ENCODE measurements around the gene CCDC9. TPM values are rescaled to one million over a fixed set of nuclear protein-coding genes. Genes with fewer than 3 reads are reported as not detected.

CCDC9 gene
- total and polyA plus RNA-seq, 2 of the 13 experiments (the other 11 are each of a cell fraction or from before 2014, with no cell fraction given), result 2.9 to 6.3 TPM

GRCh38 chr19:47231215-47232054, 24.9 kb upstream of the CCDC9 start (continued):
- no peak for TF ChIP-seq SNAPC5 (CRISPR knock-in tag; IDR thresholded peaks at IDR 0.05; ENCODE audit: borderline replicate concordance)
- no peak for TF ChIP-seq AFF4 (CRISPR knock-in tag; IDR thresholded peaks at IDR 0.05)
- peak; percentile 31; the same call in 1 of the 2 replicates for TF ChIP-seq ZSCAN31 (CRISPR knock-in tag; IDR thresholded peaks at IDR 0.05; ENCODE audit: low read depth)
- TF ChIP-seq TCF7 (IDR thresholded peaks at IDR 0.05; ENCODE audit: low read depth), result no peak
- peak; percentile 39; the same call in 1 of the 2 replicates for TF ChIP-seq ARID5B (CRISPR knock-in tag; IDR thresholded peaks at IDR 0.05)
- TF ChIP-seq ZNF333 (CRISPR knock-in tag; IDR thresholded peaks at IDR 0.05; ENCODE audit: borderline replicate concordance), result peak; percentile 65; the same call in 1 of the 2 replicates
- TF ChIP-seq ZSCAN5A (CRISPR knock-in tag; IDR thresholded peaks at IDR 0.05; ENCODE audit: borderline replicate concordance), result no peak
- no peak for TF ChIP-seq SCMH1 (CRISPR knock-in tag; IDR thresholded peaks at IDR 0.05; ENCODE audit: borderline replicate concordance)
- 0 out of 2 replicates have a peak, but pooled peaks have one; percentile 18 for TF ChIP-seq EEA1 (CRISPR knock-in tag; IDR thresholded peaks at IDR 0.05; ENCODE audit: borderline replicate concordance)
- no peak for TF ChIP-seq ZNF30 (CRISPR knock-in tag; IDR thresholded peaks at IDR 0.05)
- TF ChIP-seq ZNF44 (CRISPR knock-in tag; IDR thresholded peaks at IDR 0.05), result no peak
- TF ChIP-seq GLI4 (CRISPR knock-in tag; IDR thresholded peaks at IDR 0.05; ENCODE audit: borderline replicate concordance), result no peak
- TF ChIP-seq ZNF770 (CRISPR knock-in tag; IDR thresholded peaks at IDR 0.05), result 0 out of 2 replicates have a peak, but pooled peaks have one; percentile 50
- no peak for TF ChIP-seq SRSF1 (optimal IDR thresholded peaks at IDR 0.05; ENCODE audit: low read depth, low read length)
- TF ChIP-seq HMGA1 (CRISPR knock-in tag; conservative IDR thresholded peaks at IDR 0.05), result no peak
